Left lobe of liver (tissue), 2 donors: ENCODE results near the gene UGT1A6. TPM values are rescaled to one million over a fixed set of nuclear protein-coding genes. Genes with fewer than 3 reads are reported as not detected.
A peak's percentile ranks its signal among the peaks of the same experiment; 100 is the strongest.

Experiments
- ATAC-seq: fragments of 200-7000 bp; cut with Tn5 transposase; one replicate; pipeline ENCODE4 v1.9.1; 2020; ENCODE audit warnings: mild to moderate bottlenecking, moderate library complexity
- DNase-seq: peaks from one replicate; pipeline ENCODE4 v3.0.0-alpha.2; 2020; ENCODE audit warnings: low spot score
- total RNA-seq: library from RNA; stranded (reverse); gene quantifications from one replicate; pipeline ENCODE4 v1.2.1, GENCODE V29; 2021
- donor health status: DM: no; HTN: no; CAD: no; lungs with moderate emphysema.
- donor health status: DM: no; HTN: yes; CAD: no.

The UGT1A6 gene
- total RNA-seq, 1 donor from 2014 or later, result 181 TPM

GRCh38 chr2:233761040-233761769 is 68.5 kb downstream of the UGT1A6 start:
- no peak for DNase-seq

GRCh38 chr2:233764264-233764663 is 71.6 kb downstream of the UGT1A6 start:
- DNase-seq (peak; percentile 87), ATAC-seq (peak; percentile 65)

More at GRCh38 chr2:233761040-233761769, 68.5 kb downstream of the UGT1A6 start:
- ATAC-seq, result peak; percentile 41

GRCh38 chr2:233764761-233765160 is 72.1 kb downstream of the UGT1A6 start:
- DNase-seq (peak; percentile 60), ATAC-seq (peak; percentile 2)

GRCh38 chr2:233766416-233766815 is 73.7 kb downstream of the UGT1A6 start:
- no peak for DNase-seq

GRCh38 chr2:233768076-233768475 is 75.4 kb downstream of the UGT1A6 start:
- DNase-seq, result no peak
- no peak for ATAC-seq

More at GRCh38 chr2:233766416-233766815, 73.7 kb downstream of the UGT1A6 start:
- ATAC-seq, result no peak

GRCh38 chr2:233769260-233769659 is 76.6 kb downstream of the UGT1A6 start:
- no peak for DNase-seq
- no peak for ATAC-seq

- DNase-seq, result no peak
- ATAC-seq, result no peak
These were observed 79.5 kb downstream of the UGT1A6 start for GRCh38 chr2:233772153-233772552.

GRCh38 chr2:233772583-233772982 is 79.9 kb downstream of the UGT1A6 start:
- DNase-seq, result no peak
- ATAC-seq, result no peak

GRCh38 chr2:233773854-233774253 is 81.2 kb downstream of the UGT1A6 start:
- ATAC-seq (no peak), DNase-seq (no peak)

GRCh38 chr2:233775414-233775813 is 82.7 kb downstream of the UGT1A6 start:
- peak; percentile 33 for ATAC-seq
- no peak for DNase-seq

- ATAC-seq (peak; percentile 6), DNase-seq (no peak)
These were observed 85.3 kb downstream of the UGT1A6 start, which contains the start of gene MROH2A for GRCh38 chr2:233778030-233778429. MROH2A (plus strand) TSS chr2:233778330; CDS start chr2:233779359, 1,029 bp downstream.

GRCh38 chr2:233779722-233780121 is 87.0 kb downstream of the UGT1A6 start:
- ATAC-seq, result no peak

GRCh38 chr2:233780771-233781170 is 88.1 kb downstream of the UGT1A6 start:
- no peak for DNase-seq
- ATAC-seq, result no peak

More at GRCh38 chr2:233779722-233780121, 87.0 kb downstream of the UGT1A6 start:
- DNase-seq, result no peak

GRCh38 chr2:233789554-233789953 is 96.9 kb downstream of the UGT1A6 start:
- DNase-seq (no peak), ATAC-seq (peak; percentile 11)

- DNase-seq, result no peak
- ATAC-seq, result no peak
These were observed 98.6 kb downstream of the UGT1A6 start for GRCh38 chr2:233791151-233791882.

GRCh38 chr2:233791883-233792329 is 99.2 kb downstream of the UGT1A6 start:
- DNase-seq (no peak), ATAC-seq (no peak)

- ATAC-seq, result no peak
- DNase-seq, result no peak
These were observed 100.0 kb downstream of the UGT1A6 start for GRCh38 chr2:233792720-233793119.

- ATAC-seq, result no peak
- DNase-seq, result no peak
These were observed 100.9 kb downstream of the UGT1A6 start for GRCh38 chr2:233793465-233794127.

- ATAC-seq, result no peak
- no peak for DNase-seq
These were observed 101.5 kb downstream of the UGT1A6 start for GRCh38 chr2:233794128-233794658.

GRCh38 chr2:233795735-233796171 is 103.1 kb downstream of the UGT1A6 start:
- no peak for ATAC-seq
- DNase-seq, result no peak

- DNase-seq (no peak), ATAC-seq (no peak)
These were observed 103.6 kb downstream of the UGT1A6 start for GRCh38 chr2:233796254-233796653.
